AG09309 (cell line): Measurements from ENCODE around the gene SLC14A1.

Experiments used
- DNase-seq: peaks from one replicate; pipeline ENCODE4 v3.0.0-alpha.2; 2010; ENCODE audit warnings: low read depth
- H3K4me3 ChIP-seq: 2 replicates; pipeline ENCODE4 v1.5.1; 2011; ENCODE audit warnings: mild to moderate bottlenecking, low read depth, low read length, moderate library complexity; ENCODE audit not compliant: control insufficient read depth
- CTCF ChIP-seq: IDR thresholded peaks from 2 replicates; pipeline ENCODE4 v1.5.1; 2011; ENCODE audit warnings: mild to moderate bottlenecking, low read depth, low read length, inconsistent platforms; ENCODE audit not compliant: insufficient read depth, control insufficient read depth; ENCODE audit errors: missing control alignments

SLC14A1 gene

DNA sequence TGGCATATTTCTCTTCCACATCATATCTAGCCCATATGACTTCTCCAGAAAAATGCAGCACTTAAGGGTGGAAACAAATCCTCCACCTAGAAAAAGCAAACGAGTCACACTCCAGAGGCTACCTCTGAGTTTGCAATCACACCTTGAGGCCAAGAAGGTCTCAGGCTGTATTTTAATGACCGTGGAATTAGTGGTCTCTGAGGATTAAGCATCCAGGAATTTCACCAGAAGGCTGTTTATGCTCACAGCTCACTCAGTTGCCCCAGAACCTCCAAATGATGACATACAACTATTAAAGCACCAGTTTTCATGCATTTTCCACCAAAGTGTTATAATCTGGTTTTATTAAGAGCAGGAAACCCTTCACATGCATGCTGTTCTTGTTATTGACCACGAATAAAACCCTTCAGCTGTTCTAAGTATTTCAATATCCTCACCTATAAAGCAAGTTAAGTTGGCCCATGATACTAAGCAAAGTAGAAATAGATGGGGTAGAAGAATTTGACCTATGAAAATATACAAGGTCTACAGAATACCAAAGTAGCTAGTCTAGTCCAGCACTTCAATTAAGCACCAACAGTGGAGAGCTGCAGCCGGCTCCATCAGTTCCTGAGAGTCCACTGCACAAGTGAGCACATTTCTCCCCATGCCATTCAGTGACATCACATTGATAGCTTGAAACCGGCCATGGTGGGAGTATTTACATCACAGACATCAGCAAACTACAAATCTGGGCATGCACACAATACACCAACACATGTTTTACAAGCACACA, 39.5 kb upstream of the SLC14A1 start:
- no peak for TF ChIP-seq CTCF
- H3K4me3 ChIP-seq, result no peak overlapping the region
- DNase-seq, result peak; percentile 46

DNA sequence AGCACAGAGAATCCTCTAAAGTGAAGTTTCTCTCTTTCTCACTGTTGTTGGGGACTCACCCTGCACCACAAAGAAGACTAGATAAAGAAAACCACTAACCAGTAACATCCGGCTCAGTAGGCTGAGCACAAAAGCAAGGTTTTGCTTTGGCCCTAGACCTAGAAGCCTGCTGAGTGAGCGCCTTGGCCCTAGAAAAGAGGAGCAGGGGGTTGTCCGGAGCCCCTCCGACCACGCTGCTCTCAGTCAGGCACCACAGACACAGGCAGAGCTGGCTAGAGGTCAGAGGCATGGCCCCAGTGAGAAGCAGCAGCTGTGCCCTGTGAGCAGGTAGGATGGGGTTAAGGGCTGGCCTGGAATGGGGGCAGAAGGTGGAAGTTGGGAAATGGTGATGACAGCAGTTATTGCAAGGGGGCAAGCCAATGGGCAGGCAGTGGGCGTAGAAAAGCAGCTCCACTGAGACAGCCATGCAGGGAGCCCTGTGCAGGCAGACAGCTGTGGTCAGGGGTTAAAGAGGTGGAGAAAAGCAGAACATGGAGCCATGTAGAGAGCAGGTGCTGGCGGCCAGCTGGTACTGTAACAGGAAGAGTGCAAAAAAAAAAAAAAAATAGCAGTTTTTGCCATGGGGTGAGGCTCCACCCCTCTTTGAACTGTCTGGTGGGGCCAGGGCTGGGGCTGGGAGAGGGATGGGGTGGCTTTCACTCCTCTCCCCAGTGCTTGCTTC, 36.9 kb upstream of the SLC14A1 start:
- no peak for DNase-seq
- no peak for TF ChIP-seq CTCF
- H3K4me3 ChIP-seq, result no peak overlapping the region

GRCh38 chr18:45687621-45688020, 36.4 kb upstream of the SLC14A1 start:
- TF ChIP-seq CTCF, result no peak
- DNase-seq, result no peak
- H3K4me3 ChIP-seq, result no peak overlapping the region

DNA sequence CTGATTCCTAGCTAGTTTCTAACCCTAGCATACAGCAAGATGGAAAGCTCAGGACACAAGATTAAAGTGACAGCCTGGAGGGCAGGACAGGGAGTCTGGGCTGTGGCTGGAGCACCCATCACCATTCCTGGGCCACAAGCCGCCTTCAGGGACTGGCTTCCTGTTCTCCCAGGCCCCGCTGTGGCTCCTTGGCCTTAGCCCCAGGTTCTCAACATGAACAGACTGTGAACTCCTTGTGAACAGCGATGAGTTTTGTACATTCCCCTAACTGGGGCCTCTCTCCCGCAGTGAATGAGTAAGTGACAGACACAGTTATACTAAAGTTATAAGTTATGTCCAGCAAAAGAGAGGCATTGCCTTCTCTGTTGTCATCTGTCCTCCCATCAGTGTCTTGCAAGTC, 35.9 kb upstream of the SLC14A1 start:
- DNase-seq, result no peak
- no peak overlapping the region for H3K4me3 ChIP-seq
- TF ChIP-seq CTCF, result no peak

DNA sequence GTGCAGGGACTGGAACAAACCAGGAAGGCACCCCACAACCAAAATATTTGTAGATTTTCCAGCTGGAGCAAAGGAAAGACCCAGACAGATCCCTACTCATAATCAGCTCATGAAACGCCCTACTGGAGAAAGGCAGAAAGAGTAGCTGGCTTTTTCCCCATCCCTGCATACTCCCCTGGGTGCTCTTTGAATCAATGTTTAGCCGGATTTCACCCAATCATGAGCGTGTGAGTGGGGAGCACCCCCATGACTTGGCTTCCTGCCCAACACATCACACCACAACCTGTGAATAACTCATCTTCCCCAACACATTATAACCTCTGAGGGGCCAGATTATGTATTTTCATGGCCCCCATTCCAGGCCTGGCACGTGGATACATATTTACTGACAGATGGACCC, 35.1 kb upstream of the SLC14A1 start:
- DNase-seq, result no peak
- H3K4me3 ChIP-seq, result no peak overlapping the region
- no peak for TF ChIP-seq CTCF

DNA sequence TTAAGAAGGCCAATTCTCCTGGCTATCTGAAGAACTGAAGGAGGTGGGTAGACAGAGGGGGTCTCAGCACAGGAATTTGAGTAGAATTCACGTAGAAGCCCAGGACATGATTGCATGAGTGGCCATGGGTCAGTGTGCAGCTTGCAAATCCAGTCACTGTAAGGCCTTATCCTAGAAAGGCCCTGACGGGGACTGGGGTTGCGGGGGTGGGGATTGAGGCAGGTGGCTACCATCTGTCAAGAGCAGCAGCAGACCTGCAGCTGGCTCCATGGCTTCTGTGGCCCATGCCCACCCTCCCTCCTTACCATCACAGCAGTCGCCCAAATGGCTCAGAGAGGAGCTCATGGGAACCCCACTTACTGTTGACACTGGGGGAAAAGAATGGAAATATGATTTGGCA, 34.6 kb upstream of the SLC14A1 start:
- H3K4me3 ChIP-seq, result no peak overlapping the region
- no peak for DNase-seq
- TF ChIP-seq CTCF, result no peak
